K562 (cell line): ENCODE data around the gene WNK1. TPM values are rescaled to one million over a fixed set of nuclear protein-coding genes. Genes with fewer than 3 reads are reported as not detected.

Experiments used
- ATAC-seq: fragments of 200-7000 bp; cut with Tn5 transposase; 3 replicates; pipeline ENCODE4 v1.9.1; 2020; ENCODE audit warnings: moderate library complexity
- BruUV-seq: library from RNA; stranded (reverse); fragments of 400-500 nt; replicated peaks from 2 replicates; lab custom pipeline; 2021; lab: Mats Ljungman, UMichigan
- CTCF ChIA-PET: fragments of 300-600 bp; formaldehyde crosslinking; extraction: SDS; loops from one replicate; lab custom pipeline; 2021; ENCODE audit warnings: low intra/inter-chr PET ratio; lab: Yijun Ruan, JAX
- POLR2A ChIA-PET: fragments of 300-600, 350-650 bp; sonication (Branson Sonifier 250); formaldehyde crosslinking; extraction: SDS; loops from one replicate; lab custom pipeline; 2021; ENCODE audit warnings: antibody characterized with exemption, inconsistent platforms; lab: Yijun Ruan, JAX
- DNase-seq, 4 experiments: peaks; one replicate each; pipeline versions ENCODE4 v3.0.0 to v3.0.0-alpha.2; 2011 to 2018; ENCODE audit warnings: low spot score in 3 of 4, mixed read lengths in 3 of 4; ENCODE audit errors: extremely low read depth in 1 of 4
- FAIRE-seq: peaks from 2 replicates; lab custom pipeline; 2011; peaks lifted over from hg19 to GRCh38; lab: Jason Lieb, UNC
- H2AFZ ChIP-seq: 2 replicates; pipeline ENCODE4 v1.6.0; 2011; ENCODE audit warnings: low read depth, low read length, control low read depth, inconsistent platforms
- H3K27ac ChIP-seq: fragments of 200-600 bp; 3 replicates; pipeline ENCODE4 v1.8.0; 2011; ENCODE audit warnings: low read depth, mild to moderate bottlenecking, control low read depth, inconsistent platforms, low read length, moderate library complexity, mixed read lengths; ENCODE audit errors: extremely low read depth
- H3K27me3 ChIP-seq, 2 experiments: fragments of 300-600 bp in 1 of 2; 2 replicates in 1 of 2; 3 replicates in 1 of 2; pipeline versions ENCODE4 v1.6.0 to v1.8.0; 2011; ENCODE audit warnings: inconsistent platforms in 2 of 2, low read length in 2 of 2, mild to moderate bottlenecking in 1 of 2, mixed read lengths in 1 of 2, moderate library complexity in 1 of 2; ENCODE audit not compliant: control insufficient read depth in 2 of 2, insufficient read depth in 2 of 2
- H3K36me3 ChIP-seq: fragments of 300-600 bp; 3 replicates; pipeline ENCODE4 v1.8.0; 2011; ENCODE audit warnings: mild to moderate bottlenecking, low read length, inconsistent platforms; ENCODE audit not compliant: control insufficient read depth, insufficient read depth
- H3K4me1 ChIP-seq, 2 experiments: fragments of 200-600 bp in 1 of 2; replicated peaks in 1 of 2; 2 replicates in 1 of 2; 3 replicates in 1 of 2; pipeline versions ENCODE4 v1.5.1 to v1.8.0; 2011; ENCODE audit warnings: inconsistent platforms in 2 of 2, low read length in 2 of 2, mild to moderate bottlenecking in 1 of 2, mixed read lengths in 1 of 2, moderate library complexity in 1 of 2; ENCODE audit not compliant: control insufficient read depth in 2 of 2, insufficient read depth in 2 of 2
- H3K4me2 ChIP-seq: 2 replicates; pipeline ENCODE4 v1.6.1; 2011; ENCODE audit warnings: low read length, control low read depth, inconsistent platforms, mixed read lengths; ENCODE audit not compliant: insufficient read depth
- H3K4me3 ChIP-seq: fragments of 200-600 bp; sonication (generic), shearing (Covaris generic); 2 replicates; pipeline ENCODE4 v1.5.1; 2016; ENCODE audit warnings: control low read depth, inconsistent platforms
- H3K79me2 ChIP-seq: fragments of 200-600 bp; 3 replicates; pipeline ENCODE4 v1.8.0; 2011; ENCODE audit warnings: low read length, inconsistent platforms; ENCODE audit not compliant: control insufficient read depth, insufficient read depth
- H3K9ac ChIP-seq, 2 experiments: 2 replicates each; pipeline versions ENCODE4 v1.6.0 to v1.6.1; 2011; ENCODE audit warnings: low read depth in 2 of 2, low read length in 2 of 2, control low read depth in 1 of 2, inconsistent platforms in 1 of 2, mild to moderate bottlenecking in 1 of 2, mixed read lengths in 1 of 2; ENCODE audit not compliant: insufficient read depth in 1 of 2
- H3K9me1 ChIP-seq: one replicate; pipeline ENCODE4 v1.6.0; 2011; ENCODE audit warnings: inconsistent platforms, mild to moderate bottlenecking, low read length, moderate library complexity; ENCODE audit not compliant: control insufficient read depth, insufficient read depth
- H3K9me3 ChIP-seq: replicated peaks from 2 replicates; pipeline ENCODE4 v1.5.1; 2011; ENCODE audit warnings: low read depth, low read length, inconsistent platforms; ENCODE audit not compliant: control insufficient read depth, insufficient read depth
- H4K20me1 ChIP-seq: replicated peaks from 2 replicates; pipeline ENCODE4 v1.6.1; 2011; ENCODE audit warnings: low read length, inconsistent platforms, mixed read lengths; ENCODE audit not compliant: control insufficient read depth, insufficient read depth
- CEBPZ ChIP-seq: fragments of 150-350 bp; IDR thresholded peaks from 2 replicates; pipeline ENCODE4 v1.6.1; 2014; ENCODE audit warnings: low read depth, mild to moderate bottlenecking, low read length, borderline replicate concordance
- CHD2 ChIP-seq: IDR thresholded peaks from 2 replicates; pipeline ENCODE4 v1.6.1; 2011; ENCODE audit warnings: low read depth, low read length
- HDGF ChIP-seq: fragments of 450-650 bp; IDR thresholded peaks from 2 replicates; pipeline ENCODE4 v1.6.1; 2016
- HNRNPLL ChIP-seq: fragments of 200-400 bp; formaldehyde crosslinking; IDR thresholded peaks from 2 replicates; pipeline ENCODE4 v1.6.1; 2017; ENCODE audit warnings: low read length, low read depth, mild to moderate bottlenecking; ENCODE audit not compliant: poor library complexity, severe bottlenecking
- JUND ChIP-seq, 2 experiments: IDR thresholded peaks; 2 replicates in 1 of 2; 3 replicates in 1 of 2; pipeline ENCODE4 v1.6.1; 2011; ENCODE audit warnings: borderline replicate concordance in 2 of 2, low read depth in 2 of 2, low read length in 2 of 2, improper control_type of control experiment in 1 of 2, missing biosample characterization in 1 of 2, missing genetic modification characterization in 1 of 2, missing genetic modification reagents in 1 of 2
- MCM7 ChIP-seq, 2 experiments: fragments of 450-650 bp; IDR thresholded peaks; 2 replicates each; pipeline ENCODE4 v1.6.1; 2016 to 2018
- PYGO2 ChIP-seq: fragments of 450-650 bp; IDR thresholded peaks from 2 replicates; pipeline ENCODE4 v1.6.1; 2016; ENCODE audit warnings: mild to moderate bottlenecking, missing genetic modification characterization, moderate library complexity, missing compliant biosample characterization
- RERE ChIP-seq: sonication (generic); formaldehyde crosslinking; IDR thresholded peaks from 2 replicates; pipeline ENCODE4 v1.8.0; 2023; ENCODE audit warnings: missing genetic modification reagents, mild to moderate bottlenecking, borderline replicate concordance
- SIX5 ChIP-seq, 2 experiments: IDR thresholded peaks; 2 replicates each; pipeline ENCODE4 v1.6.1; 2011; ENCODE audit warnings: low read length in 2 of 2, borderline replicate concordance in 1 of 2, low read depth in 1 of 2, mild to moderate bottlenecking in 1 of 2, moderate library complexity in 1 of 2; ENCODE audit not compliant: insufficient read depth in 1 of 2
- SLC30A9 ChIP-seq: fragments of 250-450 bp; sonication (Bioruptor Pico); IDR thresholded peaks from 2 replicates; pipeline ENCODE4 v1.8.0; 2022; ENCODE audit warnings: mild to moderate bottlenecking, moderate library complexity
- SMARCA5 ChIP-seq: fragments of 450-650 bp; IDR thresholded peaks from 2 replicates; pipeline ENCODE4 v1.6.1; 2016
- TARDBP ChIP-seq: fragments of 450-650 bp; IDR thresholded peaks from 2 replicates; pipeline ENCODE4 v1.6.1; 2016
- XRCC5 ChIP-seq: fragments of 200-400 bp; formaldehyde crosslinking; IDR thresholded peaks from 2 replicates; pipeline ENCODE4 v1.6.1; 2017; ENCODE audit warnings: low read depth, mild to moderate bottlenecking, low read length
- ZFX ChIP-seq: sonication (generic); formaldehyde crosslinking; IDR thresholded peaks from 2 replicates; pipeline ENCODE4 v1.8.0; 2022; ENCODE audit warnings: mild to moderate bottlenecking, missing genetic modification reagents, moderate library complexity
- ZNF778 ChIP-seq: fragments of 450-650 bp; formaldehyde crosslinking; IDR thresholded peaks from 2 replicates; pipeline ENCODE4 v1.4.0; 2020; ENCODE audit warnings: mild to moderate bottlenecking, moderate library complexity
- WGBS: fragments of 100-300 bp; shearing (Covaris generic); methylation state at CpG from one replicate; pipeline ENCODE4 v1.1.6; 2016; ENCODE audit warnings: low coverage, mixed read lengths; ENCODE audit not compliant: insufficient coverage; ENCODE audit errors: missing lambda C conversion rate; 5-methylcytosine and 5-hydroxymethylcytosine counted together
- in situ Hi-C: fragments of 300-500 bp; cut with MboI; formaldehyde crosslinking; loops from 4 replicates; pipeline ENCODE4 v1.15.0; 2018; ENCODE audit warnings: inconsistent platforms, mixed read lengths
- intact Hi-C: fragments of 100-400 bp; cut with micrococcal nuclease; formaldehyde crosslinking; loops from 2 replicates; pipeline ENCODE4 v1.14.2; 2022
- polyA plus RNA-seq, 8 experiments: library from polyadenylated mRNA; depleted of rRNA in 4 of 8; stranded (reverse) in 5 of 8; unstranded in 3 of 8; fragments of >200 nt; fragmentation: Nextera tagmentation in 2 of 8; fragmentation: Illumina TruSeq in 1 of 8; extraction: Ambion mirVana in 2 of 8; extraction: Trizol in 1 of 8; gene quantifications; 2 replicates each; pipeline versions ENCODE4 v1.2.1 to v1.2.3, GENCODE V29; 2011 to 2014; ENCODE audit warnings: inconsistent platforms in 1 of 8, missing spikeins in 1 of 8
- total RNA-seq, 7 experiments: library from RNA; depleted of rRNA in 6 of 7; stranded (reverse); fragments of >200 nt in 6 of 7; fragmentation: Illumina TruSeq in 2 of 7; extraction: Trizol in 2 of 7; gene quantifications; 2 replicates each; pipeline versions ENCODE4 v1.2.1 to v1.2.3, GENCODE V29; 2011 to 2021; ENCODE audit warnings: low replicate concordance in 1 of 7

Gene WNK1
- total and polyA plus RNA-seq, 9 of the 15 experiments (the other 6 are each of a cell fraction or from before 2014, with no cell fraction given): 4.3 to 73.9 (median 31.0) TPM

GRCh38 chr12:897386-897785, 145.0 kb downstream of the WNK1 start:
- no peak for FAIRE-seq
- H3K27ac ChIP-seq: no peak overlapping the region
- no peak overlapping the region for H3K4me3 ChIP-seq
- H2AFZ ChIP-seq: no peak overlapping the region
- no peaks in the 10 kb centered on the region for H3K9me1 ChIP-seq
- no peak overlapping the region for H3K4me2 ChIP-seq
- no peak overlapping the region for H3K9ac ChIP-seq
- H3K27me3 ChIP-seq: no peaks in the 10 kb centered on the region
- 78% methylated on average over 1 of the region's 4 CpGs for WGBS
- H3K79me2 ChIP-seq: no peaks in the 10 kb centered on the region
- in situ Hi-C loops: no loop called here
- H3K9me3 ChIP-seq: no peaks in the 10 kb centered on the region
- no peaks in the 10 kb centered on the region for H4K20me1 ChIP-seq
- ChIA-PET CTCF (no interaction called here), POLR2A (interaction anchor here (1.1 kb wide), 1 partner anchor 24 kb away, joined by 3 read pairs; no protein-coding TSS in a partner anchor)
- intact Hi-C loops: no loop called here
- peaks cover 73% of the 10 kb centered on the region for H3K36me3 ChIP-seq
- no peaks in the 10 kb centered on the region; a peak in 1 of 5 replicates for H3K4me1 ChIP-seq
- ATAC-seq: no peak
- BruUV-seq: no TSS peak
- no peak for DNase-seq
- no peak for TF ChIP-seq PYGO2 (tag)
- TF ChIP-seq RERE (CRISPR knock-in tag): no peak
- no peak for TF ChIP-seq CEBPZ
- TF ChIP-seq ZNF778 (CRISPR knock-in tag): no peak
- no peak for TF ChIP-seq TARDBP
- no peak for TF ChIP-seq JUND (IDR thresholded peaks at IDR 0.05; ENCODE audit: borderline replicate concordance, low read depth, low read length)
- TF ChIP-seq JUND (tag; IDR thresholded peaks at IDR 0.05; ENCODE audit: borderline replicate concordance, low read depth, low read length): no peak
- TF ChIP-seq HNRNPLL: no peak
- no peak for TF ChIP-seq MCM7 (IDR thresholded peaks at IDR 0.05)
- no peak for TF ChIP-seq HDGF
- TF ChIP-seq ZFX (CRISPR knock-in tag): no peak
- TF ChIP-seq XRCC5: no peak
- no peak for TF ChIP-seq SLC30A9 (CRISPR knock-in tag)
- no peak for TF ChIP-seq CHD2
- TF ChIP-seq SMARCA5: no peak
- no peak for TF ChIP-seq SIX5 (IDR thresholded peaks at IDR 0.05; ENCODE audit: borderline replicate concordance in 1 of 2, insufficient read depth in 1 of 2, low read depth in 1 of 2, low read length in 2 of 2)
